ENCODE measurements around the gene GBP7.

Gene GBP7

DNA sequence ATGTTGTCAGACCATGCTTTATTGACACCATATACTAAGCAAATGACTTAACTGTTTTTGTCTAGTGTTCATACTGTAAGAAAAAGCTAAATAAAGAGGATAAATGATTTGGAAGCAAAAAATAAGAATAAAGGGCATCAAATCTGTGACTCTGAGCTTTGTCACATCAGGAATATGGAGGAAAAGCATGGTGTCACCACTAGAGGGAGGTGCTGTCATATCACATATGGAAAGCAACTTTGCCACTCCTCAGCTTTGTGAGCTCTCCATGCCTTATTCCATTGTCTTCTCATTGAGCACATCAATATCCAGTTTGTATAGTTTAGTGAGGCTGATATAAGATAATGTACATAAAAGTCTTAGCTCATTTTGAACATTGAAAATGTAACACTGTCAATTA is 90.0 kb downstream of the GBP7 start:
- no peak overlapping the region for H3K4me2 ChIP-seq (ENCODE audit: low read depth, low read length)
- DNase-seq = peak; percentile 39
- no peaks in the 10 kb centered on the region for H3K79me2 ChIP-seq (ENCODE audit: low read length)
- no peak overlapping the region for H3K27ac ChIP-seq (ENCODE audit: low read length)
- no peak overlapping the region for H2AFZ ChIP-seq (ENCODE audit: low read length)
- no peak overlapping the region for H3K9ac ChIP-seq (ENCODE audit: low read length)
- H3K9me3 ChIP-seq (replicated peaks; ENCODE audit: insufficient read depth, low read length) = no peaks in the 10 kb centered on the region
- no peaks in the 10 kb centered on the region for H3K9me2 ChIP-seq (replicated peaks; ENCODE audit: insufficient read depth, low read length)
- no peak overlapping the region for H3K4me3 ChIP-seq (ENCODE audit: low read length)
- no peaks in the 10 kb centered on the region for H3F3A ChIP-seq (ENCODE audit: insufficient read depth, low read length)
- H3K4me1 ChIP-seq (ENCODE audit: low read length) = peaks cover 11% of the 10 kb centered on the region
- H3K36me3 ChIP-seq (replicated peaks; ENCODE audit: insufficient read depth, low read length) = no peaks in the 10 kb centered on the region
- no peaks in the 10 kb centered on the region for H4K20me1 ChIP-seq (ENCODE audit: insufficient read depth, low read length)
- H3K27me3 ChIP-seq (replicated peaks; ENCODE audit: insufficient read depth, low read length) = no peaks in the 10 kb centered on the region
- TF ChIP-seq EZH2 (optimal IDR thresholded peaks at IDR 0.05; ENCODE audit: low read depth, low read length) (no peak), EZH2phosphoT487 (IDR thresholded peaks at IDR 0.05; ENCODE audit: low read length) (no peak), CTCF (IDR thresholded peaks at IDR 0.05; ENCODE audit: low read length) (peak; percentile 51)
